ENCODE results near the gene PITHD1. TPM values are rescaled to one million over a fixed set of nuclear protein-coding genes. Genes with fewer than 3 reads are reported as not detected.

The PITHD1 gene
- 29.5 to 40.2 TPM (median 36.9 TPM) in 5 replicates for total RNA-seq (2022; extraction: Qiagen RNA extraction; ENCODE audit: low read depth)

DNA sequence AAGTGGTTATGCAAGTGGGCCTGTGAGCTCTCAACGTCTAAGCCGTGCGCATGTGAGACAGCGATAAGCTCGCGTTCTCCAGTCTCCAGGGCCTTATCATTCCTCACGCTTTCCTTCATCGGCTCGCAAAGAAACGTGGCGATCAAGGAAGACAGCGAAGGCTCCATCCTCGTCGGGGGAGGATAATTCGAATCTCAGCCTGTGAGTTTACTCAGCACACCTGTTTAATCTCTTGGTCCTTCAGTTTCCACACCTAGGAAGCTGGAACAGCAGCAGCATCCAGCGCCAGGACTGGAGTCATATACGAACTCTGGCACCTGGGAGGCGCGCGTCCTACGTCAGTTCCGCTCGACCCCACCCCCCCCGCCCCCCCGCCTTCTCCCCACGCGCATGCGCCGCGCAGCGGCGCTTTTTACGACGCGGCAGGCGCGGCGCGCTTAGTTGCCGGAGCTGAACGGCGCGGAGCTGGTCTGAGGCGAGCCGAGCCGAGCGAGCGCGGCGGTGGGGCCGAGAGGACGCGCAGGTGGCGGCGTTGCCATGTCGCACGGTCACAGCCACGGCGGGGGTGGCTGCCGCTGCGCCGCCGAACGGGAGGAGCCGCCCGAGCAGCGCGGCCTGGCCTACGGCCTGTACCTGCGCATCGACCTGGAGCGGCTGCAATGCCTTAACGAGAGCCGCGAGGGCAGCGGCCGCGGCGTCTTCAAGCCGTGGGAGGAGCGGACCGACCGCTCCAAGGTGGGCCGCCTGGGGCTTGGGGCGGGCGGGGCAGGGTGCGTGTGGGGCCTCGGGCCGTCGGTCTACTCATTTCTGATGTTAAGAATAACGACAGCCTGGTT lies at the start of gene PITHD1:
PITHD1 (plus strand) TSS at position 440 of the 836 bp plus-strand sequence; CDS start at position 538, 98 bp downstream.

DNA sequence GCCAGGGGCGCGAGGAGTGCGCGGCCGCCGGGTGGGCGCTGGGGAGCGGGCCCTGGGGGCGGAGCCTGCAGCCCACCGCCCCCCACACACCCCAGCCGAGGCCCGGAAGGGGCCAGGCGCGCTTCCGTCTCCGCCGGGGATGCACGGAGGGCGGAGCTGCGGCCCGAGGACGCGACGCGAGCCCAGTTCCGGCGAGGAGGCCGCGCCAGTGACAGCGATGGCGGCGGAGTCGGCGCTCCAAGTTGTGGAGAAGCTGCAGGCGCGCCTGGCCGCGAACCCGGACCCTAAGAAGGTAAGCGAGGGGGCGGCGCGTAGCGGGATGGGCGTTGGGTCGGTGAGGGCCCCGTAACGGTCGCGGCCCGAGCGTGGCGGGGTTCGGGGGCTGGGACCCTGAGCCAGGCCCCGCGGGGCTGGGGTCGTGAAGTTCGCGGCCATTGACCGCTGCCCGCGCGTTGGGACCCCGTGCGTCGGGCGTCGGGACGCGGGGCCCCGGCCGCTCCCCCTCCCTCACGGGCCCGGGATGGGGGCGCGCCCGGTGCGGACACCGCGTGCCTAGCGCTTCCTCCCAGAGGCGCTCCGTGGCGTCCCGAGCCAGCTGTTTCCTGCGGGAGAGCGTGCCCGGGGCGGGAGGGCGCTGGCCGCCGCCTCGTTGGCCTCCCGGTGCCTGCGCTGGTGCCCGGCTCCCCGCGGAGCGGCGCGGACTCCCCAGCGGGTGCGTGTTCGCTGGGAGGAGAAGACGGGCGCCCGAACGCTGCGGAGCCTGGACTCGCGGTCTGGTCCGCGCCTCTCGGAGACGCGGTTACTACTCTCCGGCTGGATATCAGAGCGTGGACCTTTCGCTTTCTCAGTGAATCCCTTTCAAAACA lies 34.7 kb upstream of the PITHD1 start, which contains the start of gene ELOA:
ELOA (plus strand) TSS at position 185 of the 866 bp plus-strand sequence; CDS start at position 218, 33 bp downstream.

GRCh38 chr1:23790696-23791515 lies 12.7 kb downstream of the PITHD1 start, which contains the start of gene LYPLA2:
Gene LYPLA2 (plus strand): TSS chr1:23791145. CDS start chr1:23792683, 1,538 bp downstream.

DNA sequence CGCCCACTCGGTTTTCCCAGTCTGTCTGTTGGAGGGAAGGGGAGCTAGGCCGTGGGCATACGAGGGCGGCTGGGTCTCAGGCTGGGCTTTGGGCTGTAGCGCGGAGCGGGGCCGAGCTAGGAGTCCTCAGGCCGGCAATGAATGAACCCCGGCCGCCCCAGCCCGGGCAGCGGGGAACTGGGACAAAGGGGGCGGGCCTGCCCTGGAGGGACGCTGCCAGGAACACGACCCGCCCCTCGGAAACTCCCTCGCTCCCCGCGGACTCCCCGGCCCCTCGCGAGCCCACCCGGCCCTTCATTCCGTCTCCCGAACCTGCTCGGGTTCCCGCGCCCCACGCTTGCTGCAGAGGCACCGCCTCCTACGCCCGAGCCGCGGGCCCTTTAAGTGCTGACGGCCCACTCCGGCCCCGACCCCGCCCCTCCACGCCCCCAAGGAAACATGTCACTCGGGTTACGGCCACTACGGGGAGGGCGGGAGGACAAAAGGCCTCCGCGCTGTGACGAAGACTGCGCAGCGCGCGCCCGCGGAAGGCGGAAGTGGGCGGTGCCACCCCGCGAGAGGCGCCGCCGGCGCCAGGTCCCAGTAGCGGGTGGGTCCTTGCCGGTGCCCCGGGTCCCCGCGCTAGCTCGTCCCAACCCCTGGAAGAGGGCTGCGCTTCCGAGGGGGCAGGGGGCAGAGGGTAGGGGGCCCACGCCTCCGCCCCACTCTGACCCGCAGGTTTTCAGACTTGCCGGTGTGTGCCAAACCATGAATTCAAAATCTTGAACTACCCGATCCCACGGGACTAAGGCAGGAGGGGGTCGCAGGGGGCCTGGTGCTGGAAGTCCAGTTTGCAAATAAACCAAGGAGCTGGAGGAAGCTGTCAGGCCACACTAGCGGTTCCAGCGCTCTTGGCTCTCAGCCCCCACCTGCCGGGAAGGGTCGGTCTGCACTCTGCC lies 22.5 kb downstream of the PITHD1 start, which contains the start of gene GALE:
GALE (minus strand) TSS at position 355 of the 938 bp plus-strand sequence. CDS start 1,747 bp downstream, outside the sequence.

DNA sequence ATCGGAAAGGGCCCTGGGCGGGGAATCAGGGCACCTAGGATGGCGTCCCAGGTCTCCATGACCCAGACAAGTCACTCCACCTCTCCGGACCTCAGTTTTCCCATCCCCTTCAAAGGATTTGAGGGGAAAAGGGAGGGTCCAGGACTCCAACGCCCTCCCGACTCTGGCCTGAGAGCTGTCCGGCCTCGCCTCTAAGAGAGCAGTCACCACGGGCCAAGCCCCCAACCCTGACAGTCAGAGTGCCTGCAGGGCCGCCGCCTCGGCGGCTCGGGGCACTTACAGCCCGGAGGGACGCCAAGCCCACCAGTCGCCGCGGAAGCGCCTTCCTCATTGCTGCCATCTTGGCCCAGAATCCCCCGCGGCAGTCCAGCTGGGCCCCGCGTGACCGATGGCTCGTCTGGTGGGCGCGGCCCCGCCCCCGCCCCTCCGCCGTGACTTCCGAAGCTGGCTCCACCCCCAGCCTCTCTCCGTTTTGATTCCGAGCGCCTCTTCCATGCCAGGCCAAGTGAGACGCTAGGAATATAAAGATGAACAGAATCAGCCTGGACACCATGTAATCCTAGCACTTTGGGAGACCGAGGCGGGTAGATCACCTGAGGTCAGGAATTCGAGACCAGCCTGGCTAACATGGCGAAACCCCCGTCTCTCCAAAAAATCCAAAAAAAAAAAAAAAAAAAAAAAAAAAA lies 47.0 kb downstream of the PITHD1 start, which contains the start of gene HMGCL:
HMGCL (minus strand) TSS at position 354 of the 686 bp plus-strand sequence; CDS start at position 340, 14 bp downstream.

Other genes starting within 250 kb of the PITHD1 start
- 2.3 to 2.7 TPM (median 2.5 TPM) in 5 replicates for gene E2F2, start 247.2 kb upstream of the PITHD1 start, total RNA-seq (2022; extraction: Qiagen RNA extraction; ENCODE audit: low read depth)
- 250 to 396 TPM (median 351 TPM) in 5 replicates for gene ID3, start 218.9 kb upstream of the PITHD1 start, total RNA-seq (2022; extraction: Qiagen RNA extraction; ENCODE audit: low read depth)
- gene RPL11, start 86.6 kb upstream of the PITHD1 start, total RNA-seq (2022; extraction: Qiagen RNA extraction; ENCODE audit: low read depth), result 1,243 to 1,564 TPM (median 1,402 TPM) in 5 replicates
- 25.9 to 33.4 TPM (median 27.1 TPM) in 5 replicates for gene ELOA, start 34.9 kb upstream of the PITHD1 start, total RNA-seq (2022; extraction: Qiagen RNA extraction; ENCODE audit: low read depth)
- gene LYPLA2, start 12.7 kb downstream of the PITHD1 start, total RNA-seq (2022; extraction: Qiagen RNA extraction; ENCODE audit: low read depth), result 58.0 to 63.2 TPM (median 62.5 TPM) in 5 replicates
- 66.9 to 78.9 TPM (median 74.3 TPM) in 5 replicates for gene GALE, start 22.3 kb downstream of the PITHD1 start, total RNA-seq (2022; extraction: Qiagen RNA extraction; ENCODE audit: low read depth)
- gene HMGCL, start 47.0 kb downstream of the PITHD1 start, total RNA-seq (2022; extraction: Qiagen RNA extraction; ENCODE audit: low read depth), result 12.8 to 14.6 TPM (median 12.9 TPM) in 5 replicates
- 8.5 to 10.5 TPM (median 9.6 TPM) in 5 replicates for gene FUCA1, start 89.9 kb downstream of the PITHD1 start, total RNA-seq (2022; extraction: Qiagen RNA extraction; ENCODE audit: low read depth)
- not detected in 5 replicates for gene CNR2, start 134.9 kb downstream of the PITHD1 start, total RNA-seq (2022; extraction: Qiagen RNA extraction; ENCODE audit: low read depth)
- 26.3 to 37.8 TPM (median 29.2 TPM) in 5 replicates for gene PNRC2, start 181.4 kb downstream of the PITHD1 start, total RNA-seq (2022; extraction: Qiagen RNA extraction; ENCODE audit: low read depth)
- 79.8 to 90.0 TPM (median 81.8 TPM) in 5 replicates for gene SRSF10, start 201.9 kb downstream of the PITHD1 start, total RNA-seq (2022; extraction: Qiagen RNA extraction; ENCODE audit: low read depth)